ENCODE data around the gene PLXNC1. TPM values are rescaled to one million over a fixed set of nuclear protein-coding genes. Genes with fewer than 3 reads are reported as not detected.

PLXNC1 gene
- total RNA-seq, 3 donors from 2014 or later, result 5.2 to 13.2 (median 6.2) TPM

DNA sequence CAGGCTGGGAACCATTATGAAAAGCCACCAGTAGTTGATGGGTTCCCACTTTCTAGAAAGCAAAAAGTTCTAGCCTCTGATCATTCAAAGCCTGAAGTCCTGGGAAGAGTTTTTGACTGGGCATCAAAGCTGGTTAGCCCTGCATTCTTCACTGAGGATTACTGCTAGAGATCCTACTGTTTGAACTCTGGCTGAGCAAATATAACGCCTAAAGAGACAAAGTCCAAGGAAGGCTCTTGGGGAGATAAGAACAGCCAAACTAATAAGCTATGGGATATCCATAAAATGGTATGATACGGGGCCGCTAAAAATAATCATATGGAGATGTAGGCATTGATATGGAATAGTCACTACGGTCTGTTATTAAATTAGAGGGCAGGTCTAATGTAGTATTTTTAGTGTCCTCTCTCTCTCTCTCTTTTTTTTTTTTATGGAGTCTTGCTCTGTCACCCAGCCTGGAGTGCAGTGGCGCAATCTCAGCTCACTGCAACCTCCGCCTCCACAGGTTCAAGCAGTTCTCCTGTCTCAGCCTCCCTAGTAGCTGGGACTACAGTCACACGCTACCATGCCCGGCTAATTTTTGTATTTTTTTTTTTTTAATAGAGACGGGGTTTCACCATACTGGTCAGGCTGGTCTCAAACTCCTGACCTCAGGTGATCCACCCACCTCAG is 35.5 kb downstream of the PLXNC1 start:
- no peaks in the 10 kb centered on the region for H3K36me3 ChIP-seq (ENCODE audit: low read depth)
- no peaks in the 10 kb centered on the region for H3K9me3 ChIP-seq
- DNase-seq (peak in 1 of 3 donors; percentile 25), ATAC-seq (peak; percentile 84)
- intact Hi-C loops (cut with DNase I, micrococcal nuclease), result no loop called here
- H3K4me3 ChIP-seq, result no peak overlapping the region
- H3K4me1 ChIP-seq (ENCODE audit: low read depth), result peaks cover 8% of the 10 kb centered on the region
- TF ChIP-seq, protein P1, sequence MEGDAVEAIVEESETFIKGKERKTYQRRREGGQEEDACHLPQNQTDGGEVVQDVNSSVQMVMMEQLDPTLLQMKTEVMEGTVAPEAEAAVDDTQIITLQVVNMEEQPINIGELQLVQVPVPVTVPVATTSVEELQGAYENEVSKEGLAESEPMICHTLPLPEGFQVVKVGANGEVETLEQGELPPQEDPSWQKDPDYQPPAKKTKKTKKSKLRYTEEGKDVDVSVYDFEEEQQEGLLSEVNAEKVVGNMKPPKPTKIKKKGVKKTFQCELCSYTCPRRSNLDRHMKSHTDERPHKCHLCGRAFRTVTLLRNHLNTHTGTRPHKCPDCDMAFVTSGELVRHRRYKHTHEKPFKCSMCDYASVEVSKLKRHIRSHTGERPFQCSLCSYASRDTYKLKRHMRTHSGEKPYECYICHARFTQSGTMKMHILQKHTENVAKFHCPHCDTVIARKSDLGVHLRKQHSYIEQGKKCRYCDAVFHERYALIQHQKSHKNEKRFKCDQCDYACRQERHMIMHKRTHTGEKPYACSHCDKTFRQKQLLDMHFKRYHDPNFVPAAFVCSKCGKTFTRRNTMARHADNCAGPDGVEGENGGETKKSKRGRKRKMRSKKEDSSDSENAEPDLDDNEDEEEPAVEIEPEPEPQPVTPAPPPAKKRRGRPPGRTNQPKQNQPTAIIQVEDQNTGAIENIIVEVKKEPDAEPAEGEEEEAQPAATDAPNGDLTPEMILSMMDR (IDR thresholded peaks at IDR 0.05), result no peak

GRCh38 chr12:94184995-94185719 is 36.8 kb downstream of the PLXNC1 start:
- intact Hi-C loops (cut with DNase I, micrococcal nuclease), result no loop called here
- Histone ChIP-seq H3K9me3 (no peaks in the 10 kb centered on the region), H3K4me1 (ENCODE audit: low read depth) (peaks cover 8% of the 10 kb centered on the region), H3K4me3 (no peak overlapping the region), H3K36me3 (ENCODE audit: low read depth) (no peaks in the 10 kb centered on the region)
- ATAC-seq, result peak; percentile 79
- TF ChIP-seq, protein P1 (IDR thresholded peaks at IDR 0.05), result no peak
- DNase-seq, result peak; percentile 39 to 64 (median 51)

GRCh38 chr12:94185801-94186200 is 37.4 kb downstream of the PLXNC1 start:
- no peak for DNase-seq
- intact Hi-C loops (cut with DNase I, micrococcal nuclease), result no loop called here
- TF ChIP-seq, protein P1 (IDR thresholded peaks at IDR 0.05), result no peak
- no peaks in the 10 kb centered on the region for H3K36me3 ChIP-seq (ENCODE audit: low read depth)
- H3K4me3 ChIP-seq, result no peak overlapping the region
- no peaks in the 10 kb centered on the region for H3K9me3 ChIP-seq
- peaks cover 8% of the 10 kb centered on the region for H3K4me1 ChIP-seq (ENCODE audit: low read depth)
- no peak for ATAC-seq

DNA sequence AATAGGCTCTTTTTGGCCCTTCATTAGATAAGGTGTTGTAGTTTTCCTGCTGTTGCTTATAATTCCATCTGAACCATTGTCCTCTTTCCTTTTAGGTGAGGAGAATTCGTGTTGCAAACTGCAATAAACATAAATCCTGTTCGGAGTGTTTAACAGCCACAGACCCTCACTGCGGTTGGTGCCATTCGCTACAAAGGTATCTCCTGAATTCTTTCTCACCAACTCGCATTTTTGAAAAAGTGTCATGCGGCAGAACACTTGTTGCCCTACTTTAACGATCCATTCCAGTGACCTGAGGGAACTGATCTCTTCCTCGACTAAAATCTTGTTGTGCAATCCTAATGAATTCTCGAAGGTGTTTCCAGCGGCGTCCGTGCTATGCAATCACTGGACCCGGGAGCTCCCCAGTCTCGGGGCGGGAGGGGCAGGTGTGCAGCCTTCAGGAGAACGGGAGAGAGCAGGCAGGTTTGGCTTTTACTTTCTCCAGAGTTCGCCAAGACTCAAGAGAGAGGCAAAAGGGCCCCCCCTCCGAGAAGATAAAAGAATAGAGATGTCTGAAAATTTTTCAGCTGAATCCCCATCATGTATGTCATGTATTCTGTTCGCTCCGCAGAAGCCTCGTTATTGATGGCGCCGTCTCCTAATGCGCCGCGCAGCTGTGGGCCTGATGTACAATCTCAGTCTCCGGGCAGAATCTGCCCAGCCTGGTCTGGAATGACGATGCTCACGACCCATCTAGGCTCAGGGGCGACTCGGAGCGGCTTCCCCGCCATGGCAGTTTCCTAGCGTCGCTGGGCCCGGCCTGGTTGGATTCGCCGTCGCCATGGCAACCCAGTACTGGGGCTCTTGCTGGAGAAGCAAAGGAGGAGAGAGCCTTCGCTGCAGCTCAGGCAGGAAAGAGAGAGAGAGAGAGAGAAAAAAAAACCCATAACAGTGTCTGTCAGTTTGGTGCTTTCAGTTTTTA is 38.2 kb downstream of the PLXNC1 start:
- intact Hi-C loops (cut with DNase I, micrococcal nuclease), result no loop called here
- TF ChIP-seq, protein P1 (IDR thresholded peaks at IDR 0.05), result no peak
- DNase-seq (no peak), ATAC-seq (no peak)
- no peaks in the 10 kb centered on the region for H3K9me3 ChIP-seq
- H3K36me3 ChIP-seq (ENCODE audit: low read depth), result no peaks in the 10 kb centered on the region
- H3K4me1 ChIP-seq (ENCODE audit: low read depth), result peaks cover 8% of the 10 kb centered on the region
- no peak overlapping the region for H3K4me3 ChIP-seq

DNA sequence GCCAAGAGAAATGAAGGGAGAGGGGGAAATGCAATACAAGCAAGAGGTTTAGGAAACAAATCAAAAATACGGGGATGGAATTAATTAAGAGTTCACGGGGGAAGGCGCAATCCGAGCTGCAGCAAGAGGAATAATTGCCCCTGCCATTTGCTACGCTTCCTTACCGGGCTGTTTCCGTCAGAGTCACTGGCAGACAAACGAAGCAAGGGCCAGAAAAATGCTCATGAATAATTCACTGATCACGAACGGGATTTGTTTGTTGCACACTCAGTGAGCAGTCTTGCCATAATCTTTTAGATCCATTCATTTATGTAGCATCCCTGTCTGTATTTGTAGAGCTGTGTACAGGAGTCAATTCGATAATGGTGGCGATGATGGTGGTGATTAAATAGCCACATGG is 39.0 kb downstream of the PLXNC1 start:
- Histone ChIP-seq H3K4me1 (ENCODE audit: low read depth) (peaks cover 8% of the 10 kb centered on the region), H3K4me3 (no peak overlapping the region), H3K9me3 (no peaks in the 10 kb centered on the region), H3K36me3 (ENCODE audit: low read depth) (no peaks in the 10 kb centered on the region)
- DNase-seq (no peak), ATAC-seq (no peak)
- TF ChIP-seq, protein P1 (IDR thresholded peaks at IDR 0.05), result no peak
- intact Hi-C loops (cut with DNase I, micrococcal nuclease), result no loop called here
